ENCODE data around the gene ITFG2.

Gene ITFG2

DNA sequence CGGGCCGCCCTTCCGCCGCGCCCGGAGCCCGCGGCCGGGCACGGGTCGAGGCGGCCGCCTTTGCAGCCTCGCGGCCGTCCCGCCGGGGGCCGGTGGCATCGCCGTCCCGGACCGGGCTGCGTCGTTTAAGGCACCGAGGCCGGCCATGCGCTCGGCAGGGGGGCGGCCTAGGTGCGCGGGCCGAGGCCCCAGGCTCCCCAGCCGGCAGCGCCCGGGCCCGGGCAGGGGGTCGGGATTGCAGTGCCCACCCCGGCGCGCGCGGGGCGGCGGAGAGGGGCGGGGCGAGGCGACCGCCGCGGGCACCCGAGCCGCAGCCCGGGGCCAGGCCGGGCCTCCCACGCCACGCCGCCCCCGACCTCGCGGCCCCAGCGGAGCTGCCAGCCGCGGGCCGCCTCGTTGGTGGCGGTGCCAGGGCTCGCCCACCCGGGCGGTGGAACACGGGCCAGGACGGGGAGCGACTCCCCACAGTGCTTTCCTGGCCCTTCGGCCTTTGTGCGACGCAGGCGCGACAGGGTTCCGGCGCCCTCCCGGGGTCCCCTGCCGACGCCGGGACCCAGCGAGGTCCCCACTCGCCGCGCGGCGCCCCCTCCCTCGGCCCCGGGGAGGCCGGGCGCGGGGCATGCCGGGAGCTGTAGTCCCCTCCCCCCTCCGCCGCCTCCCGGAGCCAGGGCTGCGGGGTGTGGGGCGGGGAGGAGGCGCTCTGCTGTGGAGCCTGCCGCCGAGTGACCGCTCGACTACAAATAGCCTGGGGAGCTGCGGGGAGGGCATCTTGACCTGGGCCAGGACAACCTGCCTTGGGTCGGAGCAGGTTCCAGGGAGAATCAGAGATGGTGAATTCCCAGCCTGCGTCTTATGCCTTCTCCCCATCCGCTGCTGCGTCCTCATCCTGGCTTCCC lies 16.9 kb upstream of the ITFG2 start:
- peak; percentile 41 to 46 for DNase-seq (ENCODE audit: low read depth in 2 of 2)

- no peak for DNase-seq (ENCODE audit: low read depth in 2 of 2)
Observed at GRCh38 chr12:2796187-2796666, 16.2 kb upstream of the ITFG2 start.

DNA sequence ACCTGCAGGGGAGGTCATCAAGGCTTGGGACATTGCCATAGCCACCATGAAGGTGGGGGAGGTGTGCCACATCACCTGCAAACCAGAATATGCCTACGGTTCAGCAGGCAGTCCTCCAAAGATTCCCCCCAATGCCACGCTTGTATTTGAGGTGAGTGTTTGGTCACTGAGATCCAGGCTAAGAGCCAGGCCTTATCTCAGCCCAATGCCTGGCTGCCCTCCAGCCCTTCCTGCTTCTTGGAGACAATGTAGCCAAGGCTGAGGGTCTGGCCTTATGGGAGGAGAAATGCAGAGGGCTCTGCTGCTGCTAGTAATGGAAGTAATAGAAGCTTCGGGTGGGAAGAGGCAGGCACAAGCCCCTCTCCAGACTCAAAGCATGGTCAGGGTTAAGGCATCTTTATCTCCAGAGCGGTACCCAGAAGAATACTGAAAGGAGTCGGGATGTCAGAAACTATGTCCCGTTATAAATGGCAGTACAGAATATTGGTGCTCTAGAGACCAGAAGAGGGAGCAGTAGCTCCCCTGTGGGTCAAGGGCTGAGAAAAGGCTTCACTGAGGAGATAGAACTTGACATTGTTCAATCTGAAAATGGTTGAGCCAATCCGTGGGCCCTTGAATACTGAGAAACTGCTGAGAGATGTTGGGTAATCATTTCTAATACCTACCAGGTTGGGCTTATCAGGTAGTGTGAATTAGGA lies 14.6 kb upstream of the ITFG2 start:
- no peak for DNase-seq (ENCODE audit: low read depth in 2 of 2)

GRCh38 chr12:2800046-2800570 lies 12.4 kb upstream of the ITFG2 start:
- DNase-seq (ENCODE audit: low read depth in 2 of 2) = no peak

GRCh38 chr12:2801044-2801783 lies 11.3 kb upstream of the ITFG2 start:
- DNase-seq (ENCODE audit: low read depth in 2 of 2) = no peak

DNA sequence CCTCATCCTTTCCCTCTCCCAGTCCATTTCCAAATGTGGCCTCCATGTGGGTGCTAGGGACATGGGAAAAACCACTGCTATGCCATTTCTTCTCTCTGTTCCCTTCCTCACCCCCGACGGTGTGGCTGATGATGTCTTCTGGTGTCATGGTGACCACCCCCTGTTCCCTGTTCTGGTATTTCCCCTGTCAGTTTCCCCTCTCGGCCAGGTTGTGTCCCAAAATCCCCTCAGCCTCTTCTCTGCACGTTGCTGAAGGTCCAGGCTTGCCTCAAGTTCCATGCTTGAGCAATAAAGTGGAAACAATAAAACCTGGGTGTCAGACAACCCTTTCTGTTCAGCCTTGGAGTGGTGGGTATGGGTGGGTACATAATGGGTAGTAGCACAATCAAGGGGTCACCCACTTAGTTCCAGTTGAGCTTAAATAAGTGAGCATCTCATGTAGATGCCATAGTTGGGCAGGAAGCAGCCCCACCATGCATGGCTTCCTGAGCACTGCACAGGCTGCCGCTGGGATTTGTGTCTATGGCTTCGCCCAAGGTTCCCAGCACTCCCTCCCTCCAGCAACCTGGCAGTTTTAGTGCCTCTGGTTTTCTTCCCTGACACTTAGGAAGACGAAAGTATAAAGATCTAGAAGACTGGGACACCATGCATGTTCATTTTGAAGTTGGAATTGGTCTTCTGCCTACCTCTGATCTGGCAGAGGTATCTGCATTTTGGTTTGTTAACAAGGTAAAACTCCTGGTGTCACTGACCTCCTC lies 8.7 kb upstream of the ITFG2 start:
- DNase-seq (ENCODE audit: low read depth in 2 of 2) = no peak

GRCh38 chr12:2804393-2805142 lies 7.9 kb upstream of the ITFG2 start:
- no peak for DNase-seq (ENCODE audit: low read depth in 2 of 2)

DNA sequence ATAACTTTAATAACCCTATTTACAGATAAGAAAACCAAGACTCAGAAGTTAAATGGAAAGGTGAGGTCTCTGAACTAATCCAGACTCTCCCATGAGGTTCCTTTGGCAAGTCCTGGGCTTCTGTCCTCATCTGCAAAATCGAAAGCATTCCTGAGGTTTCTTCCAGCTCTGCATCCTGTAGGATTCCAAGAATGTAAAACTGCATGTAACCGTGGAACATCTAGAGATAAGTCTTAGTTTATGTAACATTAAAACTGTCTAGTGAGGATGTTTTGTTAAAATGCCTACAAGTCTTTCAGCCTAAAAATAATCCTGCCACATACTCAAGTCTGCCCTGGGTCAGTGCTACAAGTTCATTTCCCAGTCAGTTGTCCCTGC lies 7.3 kb upstream of the ITFG2 start:
- no peak for DNase-seq (ENCODE audit: low read depth in 2 of 2)

DNA sequence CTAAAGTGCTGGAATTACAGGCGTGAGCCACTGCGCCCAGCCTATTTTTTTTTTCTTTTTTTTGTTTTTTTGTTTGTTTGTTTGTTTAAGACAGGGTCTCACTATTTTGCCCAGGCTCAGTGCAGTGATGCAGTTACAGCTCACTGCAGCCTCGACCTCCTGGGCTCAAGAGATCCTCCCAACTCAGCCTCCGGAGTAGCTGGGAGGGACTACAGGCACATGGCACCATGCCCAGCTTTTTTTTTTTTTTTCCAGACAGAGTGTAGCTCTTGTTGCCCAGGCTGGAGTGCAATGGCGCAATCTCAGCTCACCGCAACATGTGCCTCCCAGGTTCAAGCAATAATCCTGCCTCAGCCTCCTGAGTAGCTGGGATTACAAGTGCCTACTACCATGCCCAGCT lies 5.8 kb upstream of the ITFG2 start:
- DNase-seq (ENCODE audit: low read depth in 2 of 2) = no peak

DNA sequence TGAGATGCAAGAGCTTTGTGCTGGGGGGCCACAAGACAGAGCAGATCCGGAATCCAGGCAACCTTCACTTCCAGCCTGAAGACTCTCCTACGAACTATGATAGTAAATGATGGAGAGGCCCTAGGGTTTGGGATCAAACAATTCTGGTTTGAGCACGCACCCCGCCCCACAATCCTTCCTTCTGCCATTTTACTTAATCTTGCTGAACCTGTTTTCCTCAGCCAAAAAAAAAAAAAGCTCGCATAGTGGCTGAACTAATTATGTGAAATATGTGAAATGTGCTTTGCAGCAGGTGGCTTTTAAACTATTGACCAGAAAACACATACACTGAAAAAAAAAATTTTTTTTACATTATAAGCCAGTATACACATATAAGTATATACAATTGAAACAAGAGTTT lies 667 bp upstream of the ITFG2 start:
- no peak for DNase-seq (ENCODE audit: low read depth in 2 of 2)

DNA sequence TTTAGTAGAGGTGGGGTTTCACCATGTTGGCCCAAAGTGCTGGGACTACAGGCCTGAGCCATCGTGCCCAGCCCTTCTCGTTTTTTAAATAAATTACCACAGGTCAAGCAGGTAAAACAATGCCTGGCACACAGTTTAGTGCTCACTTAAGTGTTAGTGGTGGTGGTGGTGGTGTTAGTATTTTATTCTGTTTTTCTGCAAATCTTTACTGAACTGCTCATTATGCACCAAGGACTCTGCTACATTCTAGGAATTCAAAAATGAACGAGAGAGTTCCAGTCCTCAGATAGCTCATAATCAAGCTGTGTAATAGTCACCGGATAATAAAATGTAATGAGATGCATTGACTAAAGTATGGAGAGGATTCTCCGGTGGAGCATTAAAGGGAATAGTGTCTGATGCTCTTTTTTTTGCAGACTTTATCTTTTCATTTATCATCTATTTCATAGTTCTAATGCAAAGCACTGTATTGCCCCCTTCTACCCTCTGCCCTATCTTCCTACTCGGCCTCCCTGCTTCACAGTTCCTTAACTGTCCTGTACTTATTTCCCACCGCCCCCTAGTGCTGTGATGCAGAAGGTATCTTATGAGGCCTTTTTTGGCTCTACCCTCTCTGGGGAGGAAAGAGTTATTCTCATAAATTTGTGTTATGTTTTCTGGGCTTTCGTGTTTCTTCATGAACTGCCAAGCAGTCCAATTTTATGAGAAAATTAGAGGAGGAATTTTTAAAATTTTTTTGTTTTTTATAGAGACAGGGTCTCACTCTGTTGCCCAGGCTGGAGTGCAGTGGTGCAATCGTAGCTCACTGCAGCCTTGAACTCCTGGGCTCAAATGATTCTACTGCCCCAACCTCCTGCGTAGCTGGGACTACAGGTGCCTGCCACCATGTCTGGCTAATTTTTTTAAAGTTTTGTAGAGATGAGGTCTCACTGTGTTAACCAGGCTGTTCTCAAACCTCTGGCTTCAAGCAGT lies 1.0 kb downstream of the ITFG2 start:
- DNase-seq (ENCODE audit: low read depth in 2 of 2) = no peak

DNA sequence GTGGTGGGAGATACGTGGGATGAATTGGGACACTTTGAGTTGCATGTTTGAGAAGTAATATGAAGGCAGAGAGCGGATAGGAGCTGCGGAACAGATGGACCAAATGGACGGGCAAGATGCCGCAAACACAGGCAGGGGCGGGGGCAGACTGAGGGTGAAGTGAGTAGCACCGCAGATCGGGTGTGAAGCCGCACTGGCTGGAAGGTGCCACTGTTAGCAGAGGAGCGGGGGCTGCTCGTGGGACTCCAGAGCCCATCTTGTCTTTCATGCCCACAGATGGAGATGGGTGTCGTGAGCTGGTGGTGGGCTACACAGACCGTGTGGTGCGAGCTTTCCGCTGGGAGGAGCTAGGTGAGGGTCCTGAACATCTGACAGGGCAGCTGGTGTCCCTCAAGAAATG lies 7.3 kb downstream of the ITFG2 start:
- no peak for DNase-seq (ENCODE audit: low read depth in 2 of 2)

DNA sequence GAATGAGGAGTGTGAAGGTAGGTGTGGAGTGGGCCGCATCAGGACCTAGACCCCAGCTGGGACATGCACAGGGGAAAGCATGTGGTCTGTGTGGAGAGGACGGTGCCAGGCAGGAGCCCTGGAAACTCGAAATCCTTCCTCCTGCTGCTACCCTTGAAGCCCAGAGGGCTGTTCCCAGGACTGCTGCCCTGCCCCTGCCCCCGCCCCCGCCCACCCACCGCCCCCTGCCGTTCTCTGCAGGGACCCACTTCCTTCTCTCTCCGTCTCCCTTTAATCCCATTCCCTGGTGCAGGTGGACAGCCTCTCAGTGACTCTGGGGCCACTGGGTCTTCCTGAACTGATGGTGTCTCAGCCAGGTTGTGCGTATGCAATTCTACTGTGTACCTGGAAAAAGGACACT lies 8.0 kb downstream of the ITFG2 start:
- DNase-seq (ENCODE audit: low read depth in 2 of 2) = no peak

- no peak for DNase-seq (ENCODE audit: low read depth in 2 of 2)
Observed at GRCh38 chr12:2823483-2823882, 11.0 kb downstream of the ITFG2 start.

DNA sequence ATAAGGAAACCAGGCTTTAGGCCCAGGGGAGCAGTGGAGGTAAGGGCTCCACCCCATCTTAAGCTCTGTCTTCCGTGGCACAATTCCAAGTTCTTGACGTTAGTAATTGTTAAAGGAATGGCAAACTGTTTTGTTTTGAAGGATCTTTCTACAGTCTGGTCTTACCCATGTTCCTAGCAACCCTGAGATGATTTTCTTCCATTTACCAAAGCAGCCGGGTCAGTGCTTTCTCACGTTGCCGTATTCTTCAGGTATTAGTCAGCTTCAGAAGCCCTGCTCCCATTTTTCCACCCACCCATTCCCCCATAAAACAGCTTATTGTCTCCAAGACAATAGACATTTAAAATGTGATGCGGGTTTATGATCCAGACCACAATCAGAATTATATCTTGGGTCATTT lies 12.1 kb downstream of the ITFG2 start:
- DNase-seq (ENCODE audit: low read depth in 2 of 2) = no peak

DNA sequence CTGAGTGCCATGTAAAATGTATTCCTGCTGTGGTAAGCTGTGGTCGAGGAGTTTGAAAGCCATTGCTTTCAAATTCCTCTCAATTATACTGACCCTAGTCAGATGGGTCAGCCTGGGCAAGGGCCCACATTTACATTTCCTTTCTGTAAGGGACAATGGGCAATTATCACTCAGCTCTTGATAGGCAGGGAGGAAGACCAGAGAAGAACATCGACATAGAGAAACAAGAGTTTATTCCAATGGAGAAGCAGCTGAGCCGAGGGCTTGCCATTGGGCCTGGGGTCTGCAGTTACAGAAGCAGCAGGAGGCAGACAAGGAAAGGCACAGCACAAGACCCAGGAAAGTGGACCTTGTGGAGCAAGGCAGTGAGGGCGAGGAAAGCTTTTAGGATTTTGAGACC lies 12.7 kb downstream of the ITFG2 start:
- DNase-seq (ENCODE audit: low read depth in 2 of 2) = no peak

- DNase-seq (ENCODE audit: low read depth in 2 of 2) = no peak
Observed at GRCh38 chr12:2826036-2826435, 13.6 kb downstream of the ITFG2 start.

- no peak for DNase-seq (ENCODE audit: low read depth in 2 of 2)
Observed at GRCh38 chr12:2826721-2827515, 14.4 kb downstream of the ITFG2 start.

- no peak for DNase-seq (ENCODE audit: low read depth in 2 of 2)
Observed at GRCh38 chr12:2829275-2829674, 16.8 kb downstream of the ITFG2 start.

All from stimulated activated CD8-positive, alpha-beta memory T cell treated with anti-CD3 and anti-CD28 coated beads, Interleukin-7, amount 100 ng/mL, for 1 hour (primary cell).